ENCODE data around the gene FLT1.

The FLT1 gene

DNA sequence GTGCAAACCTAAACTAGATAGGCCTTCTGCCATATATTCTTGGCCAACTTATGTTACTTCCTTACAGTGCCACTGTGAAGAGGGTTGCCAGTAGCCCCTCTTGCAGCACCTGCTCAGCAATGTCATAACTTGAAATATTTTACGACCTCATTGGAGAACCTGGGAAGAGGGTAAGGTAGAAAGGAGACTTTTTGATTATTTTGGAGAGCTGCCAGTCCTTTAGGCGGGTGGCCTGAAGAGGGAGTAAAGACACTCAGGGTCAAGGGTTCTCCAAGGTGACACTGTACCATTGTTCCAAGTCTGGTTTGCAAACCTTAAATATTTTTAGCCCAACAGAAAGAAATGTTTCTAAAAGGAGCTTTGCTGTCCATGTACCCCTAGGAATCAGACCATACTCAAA lies 118.3 kb downstream of the FLT1 start:
- no peak for DNase-seq

DNA sequence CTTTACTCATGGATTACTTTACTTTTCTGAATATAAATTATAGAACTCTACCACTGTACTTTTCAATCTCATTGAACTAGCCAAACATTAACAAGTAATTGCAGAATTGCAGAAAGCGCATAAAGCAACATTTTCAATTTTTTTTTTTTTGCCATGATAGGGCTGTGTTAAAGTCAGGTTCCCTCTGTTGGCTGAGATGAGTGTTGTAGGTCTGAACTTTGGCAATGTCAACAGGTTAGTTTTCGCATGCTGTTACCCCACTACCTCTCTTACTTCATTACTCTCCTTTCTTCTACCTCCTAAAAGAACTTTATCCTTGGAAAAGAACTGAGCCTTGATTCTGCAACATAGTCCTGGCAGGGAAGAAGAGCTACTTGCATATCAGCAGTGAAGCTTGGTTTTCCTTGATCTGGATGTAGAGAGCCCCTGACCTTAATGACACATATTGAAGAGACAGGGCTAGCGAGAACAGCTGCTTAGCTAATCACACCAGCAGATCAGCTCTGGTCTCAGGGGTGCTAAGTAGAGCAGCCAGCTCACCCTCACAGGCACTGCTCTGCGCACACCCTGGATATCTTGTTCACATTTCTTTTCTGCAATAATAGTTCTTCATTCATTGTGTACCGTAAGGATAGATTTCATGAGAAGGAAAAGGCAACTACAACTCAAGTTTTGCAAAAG lies 119.5 kb downstream of the FLT1 start:
- no peak for DNase-seq

DNA sequence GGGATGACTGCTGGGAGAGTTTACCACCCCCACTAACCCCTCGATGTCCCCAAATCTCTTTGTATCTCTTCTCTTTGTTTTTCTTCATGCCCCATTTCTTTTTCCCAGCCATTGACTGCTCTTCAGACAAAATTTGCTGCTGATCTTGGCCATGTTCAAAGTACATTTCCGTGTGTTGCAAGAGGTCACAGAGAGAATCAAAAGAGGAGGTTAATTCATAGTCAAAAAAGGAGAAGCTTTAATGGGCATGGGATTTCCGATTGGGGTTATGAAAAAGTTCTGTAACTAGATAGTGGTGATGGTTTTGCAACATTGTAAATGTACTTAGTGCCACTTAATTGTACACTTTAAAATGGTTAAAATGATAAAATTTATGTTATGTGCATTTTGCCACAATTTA lies 121.1 kb downstream of the FLT1 start:
- no peak for DNase-seq

DNA sequence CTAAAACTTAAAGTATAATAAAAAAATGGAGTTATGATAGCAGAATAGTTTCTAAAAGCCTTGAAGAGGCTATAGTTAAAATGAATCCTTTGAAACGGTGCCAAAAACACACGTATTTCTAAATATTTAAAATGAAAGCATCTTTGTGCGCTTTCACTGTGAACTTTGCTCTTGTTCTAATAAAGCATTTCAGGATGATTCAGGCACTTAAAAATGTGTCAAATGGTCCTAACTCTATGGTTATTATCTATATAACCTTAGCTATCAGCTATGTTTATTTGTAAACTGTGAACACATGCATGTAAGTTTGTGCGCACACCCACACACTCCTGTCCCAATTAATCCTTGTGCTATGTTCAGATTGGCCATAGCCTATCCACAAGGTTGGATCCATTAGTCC lies 124.5 kb downstream of the FLT1 start:
- DNase-seq: no peak

DNA sequence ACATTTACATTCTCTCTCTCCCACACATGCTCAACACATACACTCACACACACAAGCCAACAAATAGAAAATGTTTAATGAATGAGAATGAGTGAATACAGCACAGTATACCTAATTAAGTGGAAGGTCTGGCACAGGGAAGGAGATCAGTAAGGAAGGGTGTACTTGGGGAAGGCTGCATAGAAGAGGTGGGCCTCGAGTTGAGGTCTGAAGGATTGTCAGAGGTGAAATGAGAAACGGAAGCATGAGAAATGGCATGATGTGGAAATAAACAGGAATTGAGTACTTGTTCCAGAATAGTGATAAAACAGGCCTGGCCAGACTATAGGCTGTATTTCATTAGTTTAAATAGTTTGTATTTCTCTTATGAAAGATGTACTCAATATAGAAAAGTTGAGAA lies 136.2 kb downstream of the FLT1 start:
- DNase-seq: no peak

DNA sequence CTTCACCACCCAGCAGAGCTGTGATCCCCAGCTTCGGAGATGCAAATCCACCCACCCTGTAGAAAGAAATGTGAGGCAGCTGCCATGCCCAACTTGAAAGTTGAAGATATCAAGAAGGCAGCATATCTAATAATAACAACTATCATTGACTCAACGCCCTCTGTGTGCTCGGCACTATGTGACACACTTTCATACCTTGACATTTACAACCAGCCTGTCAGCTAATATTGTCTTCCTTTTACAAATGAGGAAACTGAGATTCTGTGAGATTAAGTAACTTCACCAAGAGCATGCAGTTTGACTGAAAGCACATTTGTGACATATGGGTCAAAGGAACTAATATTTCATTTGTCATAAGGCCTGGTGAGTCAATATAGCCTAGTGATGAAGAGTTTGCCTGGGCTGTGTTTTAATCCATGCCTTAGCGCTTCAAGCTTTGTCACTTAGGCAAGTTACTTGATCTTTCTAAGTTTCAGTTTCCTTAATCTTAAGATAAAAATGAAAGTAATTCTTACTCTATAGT lies 137.0 kb downstream of the FLT1 start:
- no peak for DNase-seq

DNA sequence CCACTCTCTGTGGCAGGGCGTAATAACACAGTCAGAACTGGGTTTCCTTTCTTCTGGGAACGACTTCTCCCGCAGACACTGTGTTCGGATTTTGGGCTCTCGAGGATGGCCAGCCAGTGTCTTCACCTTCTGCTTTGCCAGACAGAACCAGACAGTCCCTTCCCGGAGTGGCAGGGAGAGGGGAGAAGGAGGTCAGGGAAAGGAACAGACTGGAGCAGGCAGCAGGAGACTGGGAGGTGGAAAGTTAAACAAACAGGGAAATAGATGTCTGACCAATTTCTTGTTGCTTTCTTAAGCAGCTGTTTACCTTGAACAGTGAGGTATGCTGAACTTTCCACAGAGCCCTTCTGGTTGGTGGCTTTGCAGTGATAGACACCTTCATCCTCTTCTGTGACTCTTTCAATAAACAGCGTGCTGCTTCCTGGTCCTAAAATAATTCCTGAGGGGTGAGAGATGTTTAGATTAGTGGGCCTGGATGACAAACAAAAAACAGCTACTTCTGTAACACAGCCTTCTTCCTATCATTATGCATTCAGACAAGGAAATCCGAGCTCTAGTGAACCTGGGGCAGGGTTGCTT lies 137.6 kb downstream of the FLT1 start:
- no peak for DNase-seq

- DNase-seq: no peak
These were observed 138.3 kb downstream of the FLT1 start for GRCh38 chr13:28356561-28357021.

DNA sequence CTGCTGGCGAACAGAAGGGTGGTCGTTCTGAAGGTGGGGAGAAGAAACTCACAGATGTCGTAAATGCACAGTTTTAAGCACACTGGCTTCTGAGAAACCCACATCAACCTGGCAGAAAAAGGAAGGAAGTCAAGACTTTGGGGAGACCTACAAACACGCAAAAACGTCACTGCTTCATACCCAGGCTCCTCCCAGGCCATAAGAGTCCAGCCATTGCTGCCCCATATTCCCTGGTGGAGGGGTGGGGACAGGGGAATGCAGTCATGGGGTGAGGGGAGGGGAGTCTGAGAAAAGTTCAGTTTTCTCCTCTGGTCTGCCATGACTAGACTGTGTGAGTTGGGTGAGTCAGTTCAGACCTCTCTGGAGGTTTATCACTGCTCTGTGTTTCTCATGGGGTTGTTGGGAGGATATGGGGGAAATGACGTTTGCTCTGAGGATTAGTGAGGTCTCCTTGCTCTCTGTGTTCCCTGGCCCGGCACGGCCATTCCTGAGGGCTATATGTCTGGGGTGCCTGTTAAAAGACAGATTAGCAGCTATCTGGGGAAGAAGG lies 139.0 kb downstream of the FLT1 start:
- DNase-seq: no peak

DNA sequence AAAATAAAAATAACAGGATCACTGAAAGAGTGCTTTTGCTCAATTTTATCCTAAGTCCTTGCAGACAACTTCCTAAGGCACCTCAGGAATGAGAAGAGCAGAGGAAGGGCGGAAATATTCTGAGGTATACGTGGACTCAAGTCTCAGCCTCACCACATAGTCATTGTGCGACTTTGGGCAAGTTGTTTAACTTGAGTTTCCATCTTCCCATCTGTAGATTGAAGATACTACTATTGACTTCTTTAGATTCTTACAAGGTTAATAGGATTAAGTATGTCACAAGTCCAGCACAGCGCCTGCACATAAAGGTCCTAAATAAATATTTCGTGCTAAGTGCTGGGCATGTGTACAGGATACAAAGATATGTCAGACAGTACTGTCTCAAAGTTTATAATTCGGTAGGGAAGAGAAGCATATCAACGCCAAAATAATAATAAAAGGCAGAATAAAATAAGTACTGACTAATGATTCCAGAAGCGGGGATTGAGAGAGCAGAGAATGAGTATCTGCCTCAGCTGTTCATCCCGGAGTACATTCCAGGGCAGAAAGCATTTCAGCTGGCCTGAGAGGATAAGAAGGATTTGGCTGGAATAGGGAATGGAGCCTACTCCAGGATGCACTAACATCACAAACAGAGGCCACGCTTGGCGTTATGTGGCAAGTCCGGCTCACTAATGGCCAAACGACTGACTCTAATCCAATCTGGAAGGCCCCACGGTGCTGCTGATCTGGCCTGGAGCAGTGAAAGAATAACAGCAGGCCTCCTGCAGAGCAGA lies 139.7 kb downstream of the FLT1 start:
- no peak for DNase-seq

DNA sequence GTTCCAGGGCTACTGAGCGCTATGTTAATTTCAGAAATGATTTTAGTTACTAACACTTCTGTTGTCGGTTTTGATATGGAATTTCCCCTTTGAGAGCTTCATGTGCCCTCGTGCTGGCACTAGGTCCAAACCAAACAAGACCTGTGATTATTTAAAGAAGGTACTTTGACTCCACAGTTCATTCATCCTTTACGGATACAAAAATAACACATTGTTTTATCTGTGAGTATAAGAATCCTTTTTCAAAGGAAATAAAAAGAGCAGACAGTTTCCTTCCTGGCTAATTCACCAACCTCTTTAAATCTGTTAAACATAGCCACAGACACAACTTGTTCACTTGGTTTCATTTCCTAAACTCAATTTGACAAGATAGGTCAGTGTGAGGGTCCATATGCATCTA lies 141.2 kb downstream of the FLT1 start:
- no peak for DNase-seq

DNA sequence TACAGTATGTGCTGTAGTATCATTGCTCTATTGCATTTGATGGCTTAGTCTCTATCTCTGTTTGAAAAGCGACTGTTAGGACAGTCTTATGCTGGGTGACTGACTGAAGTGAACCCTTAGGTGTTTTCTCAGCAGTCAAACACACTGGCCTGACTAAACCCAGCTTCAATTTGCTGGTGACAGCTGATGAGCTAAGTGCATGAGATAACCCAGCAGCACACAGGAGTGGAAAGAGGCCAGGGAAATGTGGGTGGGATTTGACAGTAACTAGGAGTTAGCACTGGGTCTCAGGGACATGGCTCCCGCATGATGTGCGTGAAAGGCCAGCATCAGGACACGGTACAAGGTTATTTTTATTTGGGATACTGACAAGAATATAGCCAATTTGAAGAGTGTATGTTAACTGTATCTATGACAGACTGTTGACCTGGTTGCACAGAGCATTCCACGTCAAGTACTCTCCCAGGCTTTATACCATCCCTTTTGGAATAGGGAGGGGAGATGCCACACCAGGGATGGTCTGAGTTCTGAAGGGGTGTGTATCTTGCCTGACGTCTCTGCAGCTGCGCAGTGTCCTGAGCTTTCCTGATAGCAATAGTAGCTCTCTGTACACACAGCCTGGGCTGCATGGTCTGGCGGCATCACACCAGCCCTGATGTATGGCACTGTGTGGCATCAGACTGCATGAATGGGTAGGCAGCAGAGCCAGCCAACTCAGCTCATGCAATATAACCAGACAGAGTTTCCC lies 144.8 kb downstream of the FLT1 start:
- no peak for DNase-seq

- no peak for DNase-seq
These were observed 145.6 kb downstream of the FLT1 start for GRCh38 chr13:28349371-28349770.

DNA sequence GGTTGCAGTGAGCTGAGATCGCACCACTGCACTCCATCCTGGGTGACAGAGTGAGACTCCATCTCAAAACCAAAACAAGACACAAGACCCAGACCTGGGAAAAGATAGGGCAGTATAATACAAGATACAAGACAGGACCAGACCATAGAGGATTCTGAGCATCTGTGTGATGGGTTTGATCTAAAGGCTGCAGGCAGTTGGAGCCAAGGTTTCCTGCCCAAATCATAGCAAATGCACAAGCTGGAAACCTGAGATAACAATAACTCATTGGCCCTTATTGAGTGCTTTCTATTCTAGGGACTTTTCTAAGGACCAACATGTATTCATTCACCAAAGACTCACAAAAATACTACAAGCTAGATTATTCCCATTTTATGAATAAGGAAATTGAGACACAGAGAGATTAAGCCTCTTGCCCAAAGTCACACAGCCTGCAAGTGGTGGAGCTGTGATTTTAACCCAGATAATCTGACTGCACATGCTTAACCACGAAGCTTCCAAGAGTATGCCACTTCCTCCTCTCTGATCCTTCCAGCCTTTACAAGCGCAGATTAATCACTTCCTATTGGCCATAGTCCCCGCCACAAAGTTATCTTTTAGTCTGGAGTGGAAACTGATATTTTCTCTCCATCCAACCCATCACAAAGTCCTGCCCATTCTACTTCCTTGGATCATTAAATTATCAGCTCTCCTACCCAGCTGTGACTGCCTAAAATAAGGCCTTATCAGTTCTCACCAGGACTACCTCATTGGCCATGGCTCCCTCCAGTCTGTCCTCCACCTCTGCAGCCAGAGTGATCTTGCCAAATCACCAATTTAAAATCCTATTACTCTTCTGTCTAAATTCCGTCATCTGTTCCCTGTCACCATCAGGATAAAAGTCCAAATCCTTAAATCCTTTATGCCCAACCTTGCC lies 147.2 kb downstream of the FLT1 start:
- no peak for DNase-seq

- no peak for DNase-seq
These were observed 148.8 kb downstream of the FLT1 start for GRCh38 chr13:28346154-28346553.

DNA sequence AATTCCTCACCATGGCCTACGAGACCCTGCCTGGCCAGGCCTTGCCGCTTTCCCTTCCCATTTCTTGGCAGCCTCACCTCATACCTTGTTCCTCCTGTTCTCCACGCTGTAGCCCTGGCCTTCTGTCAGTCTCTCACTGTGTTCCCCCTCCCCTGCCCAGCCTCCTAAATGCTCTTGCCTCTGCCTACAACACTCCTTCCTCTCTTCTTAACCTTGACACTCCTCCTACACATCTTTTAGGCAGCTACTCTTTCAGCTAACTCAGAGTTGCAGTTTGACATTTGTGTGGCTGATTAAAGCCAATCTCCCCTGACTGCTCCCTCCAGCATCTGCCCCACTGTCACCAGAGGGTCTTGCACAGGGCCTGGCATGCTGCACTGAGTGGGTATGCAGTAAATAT lies 150.8 kb downstream of the FLT1 start:
- no peak for DNase-seq

- DNase-seq: no peak
These were observed 152.7 kb downstream of the FLT1 start for GRCh38 chr13:28342251-28342650.

- no peak for DNase-seq
These were observed 154.6 kb downstream of the FLT1 start for GRCh38 chr13:28340272-28340793.

- DNase-seq: no peak
These were observed 155.5 kb downstream of the FLT1 start for GRCh38 chr13:28339419-28339818.

- DNase-seq: no peak
These were observed 156.2 kb downstream of the FLT1 start for GRCh38 chr13:28338742-28339141.

DNA sequence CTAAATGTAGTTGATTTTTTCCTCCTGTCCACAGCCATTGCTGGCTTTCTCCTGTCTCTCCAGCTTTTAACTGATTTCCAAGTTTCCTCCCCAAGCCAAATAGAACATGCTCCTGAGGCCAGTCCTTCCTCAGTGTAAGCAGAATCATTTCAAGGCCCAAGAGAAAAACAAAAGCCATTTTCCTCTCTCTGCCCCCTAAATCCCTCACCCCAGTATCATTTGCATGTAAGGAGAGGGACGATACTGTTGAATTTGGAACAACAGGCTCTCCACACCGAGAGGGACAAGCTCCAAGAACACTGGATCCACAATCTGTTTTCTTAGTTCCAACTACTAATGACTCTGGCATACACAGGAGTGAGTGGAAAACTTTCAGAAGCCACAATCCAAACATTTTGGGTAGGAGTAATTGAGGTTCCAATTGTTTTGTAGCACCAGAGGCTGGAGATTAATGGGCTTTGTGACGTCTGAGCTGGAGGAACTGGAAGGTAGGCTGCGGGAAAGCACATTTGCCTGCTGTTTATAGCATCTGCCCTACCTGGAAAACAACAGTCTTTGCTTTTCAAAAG lies 156.8 kb downstream of the FLT1 start:
- DNase-seq: no peak
